Activated T-cell treated with anti-CD3 and anti-CD28 coated beads, Interleukin-2, amount 50 U/mL, for 4 hours (primary cell): Measurements from ENCODE around the gene GLP2R. TPM values are rescaled to one million over a fixed set of nuclear protein-coding genes. Genes with fewer than 3 reads are reported as not detected.

Experiments
- ATAC-seq, 2 donors: fragments of 200-7000 bp; cut with Tn5 transposase; one replicate each; pipeline ENCODE4 v1.10.0; 2021
- DNase-seq: peaks from one replicate; pipeline ENCODE4 v3.0.0-alpha.2; 2020
- H3K27me3 Mint-ChIP-seq: one replicate; pipeline ENCODE4 v1.8.0; 2021; ENCODE audit warnings: low read depth, mixed read lengths
- H3K36me3 Mint-ChIP-seq: one replicate; pipeline ENCODE4 v1.8.0; 2022; ENCODE audit warnings: mixed read lengths; ENCODE audit not compliant: insufficient read depth
- H3K4me1 Mint-ChIP-seq: one replicate; pipeline ENCODE4 v1.8.0; 2021; ENCODE audit warnings: low read depth, mixed read lengths
- H3K4me3 Mint-ChIP-seq: one replicate; pipeline ENCODE4 v1.8.0; 2021; ENCODE audit warnings: mild to moderate bottlenecking, moderate library complexity, mixed read lengths
- H3K9me3 Mint-ChIP-seq: one replicate; pipeline ENCODE4 v1.8.0; 2021; ENCODE audit warnings: mixed read lengths
- total RNA-seq, 3 donors: library from RNA; stranded (reverse); gene quantifications; one replicate each; pipeline ENCODE4 v1.2.1, GENCODE V29; 2021

The GLP2R gene
- total RNA-seq, 3 donors from 2014 or later = not detected

GRCh38 chr17:9924735-9925191 lies 99.0 kb downstream of the GLP2R start:
- Mint-ChIP-seq H3K4me1 (peaks cover 2% of the 10 kb centered on the region), H3K4me3 (no peak overlapping the region), H3K36me3 (no peaks in the 10 kb centered on the region), H3K27me3 (no peaks in the 10 kb centered on the region), H3K9me3 (no peaks in the 10 kb centered on the region)
- ATAC-seq = peak in 1 of 2 donors; percentile 62
- no peak for DNase-seq

GRCh38 chr17:9925457-9925856 lies 99.7 kb downstream of the GLP2R start:
- H3K36me3 Mint-ChIP-seq = no peaks in the 10 kb centered on the region
- no peak for ATAC-seq

GRCh38 chr17:9926150-9926804 lies 100.6 kb downstream of the GLP2R start:
- peaks cover 2% of the 10 kb centered on the region for H3K4me1 Mint-ChIP-seq
- no peak for DNase-seq
- no peaks in the 10 kb centered on the region for H3K9me3 Mint-ChIP-seq
- H3K4me3 Mint-ChIP-seq = no peak overlapping the region
- no peak for ATAC-seq
- H3K36me3 Mint-ChIP-seq = no peaks in the 10 kb centered on the region
- no peaks in the 10 kb centered on the region for H3K27me3 Mint-ChIP-seq

More at GRCh38 chr17:9925457-9925856, 99.7 kb downstream of the GLP2R start:
- peaks cover 2% of the 10 kb centered on the region for H3K4me1 Mint-ChIP-seq
- no peaks in the 10 kb centered on the region for H3K27me3 Mint-ChIP-seq
- no peaks in the 10 kb centered on the region for H3K9me3 Mint-ChIP-seq
- DNase-seq = no peak
- no peak overlapping the region for H3K4me3 Mint-ChIP-seq

GRCh38 chr17:9928601-9929333 lies 103.0 kb downstream of the GLP2R start:
- no peak for ATAC-seq
- H3K9me3 Mint-ChIP-seq = no peaks in the 10 kb centered on the region
- no peaks in the 10 kb centered on the region for H3K36me3 Mint-ChIP-seq
- DNase-seq = no peak
- H3K27me3 Mint-ChIP-seq = no peaks in the 10 kb centered on the region
- H3K4me3 Mint-ChIP-seq = no peak overlapping the region
- H3K4me1 Mint-ChIP-seq = peaks cover 2% of the 10 kb centered on the region

GRCh38 chr17:9929871-9930270 lies 104.1 kb downstream of the GLP2R start:
- Mint-ChIP-seq H3K9me3 (no peaks in the 10 kb centered on the region), H3K4me3 (no peak overlapping the region), H3K27me3 (no peaks in the 10 kb centered on the region), H3K36me3 (no peaks in the 10 kb centered on the region), H3K4me1 (no peaks in the 10 kb centered on the region)
- ATAC-seq = no peak
- DNase-seq = no peak

- no peak for ATAC-seq
- Mint-ChIP-seq H3K4me1 (no peaks in the 10 kb centered on the region), H3K4me3 (no peak overlapping the region), H3K9me3 (no peaks in the 10 kb centered on the region), H3K27me3 (no peaks in the 10 kb centered on the region), H3K36me3 (no peaks in the 10 kb centered on the region)
- DNase-seq = no peak
These were observed 105.5 kb downstream of the GLP2R start for GRCh38 chr17:9931144-9931741.

- Mint-ChIP-seq H3K4me1 (no peaks in the 10 kb centered on the region), H3K4me3 (no peak overlapping the region), H3K36me3 (no peaks in the 10 kb centered on the region), H3K9me3 (no peaks in the 10 kb centered on the region), H3K27me3 (no peaks in the 10 kb centered on the region)
- no peak for DNase-seq
- ATAC-seq = no peak
These were observed 106.8 kb downstream of the GLP2R start for GRCh38 chr17:9932491-9932890.

- Mint-ChIP-seq H3K9me3 (no peaks in the 10 kb centered on the region), H3K27me3 (no peaks in the 10 kb centered on the region)
These were observed 108.6 kb downstream of the GLP2R start for GRCh38 chr17:9934331-9934730.

GRCh38 chr17:9935408-9935807 lies 109.7 kb downstream of the GLP2R start:
- H3K9me3 Mint-ChIP-seq = no peaks in the 10 kb centered on the region
- DNase-seq (no peak), ATAC-seq (no peak)
- peaks cover under 1% of the 10 kb centered on the region for H3K36me3 Mint-ChIP-seq
- no peaks in the 10 kb centered on the region for H3K4me1 Mint-ChIP-seq
- H3K4me3 Mint-ChIP-seq = no peak overlapping the region
- H3K27me3 Mint-ChIP-seq = no peaks in the 10 kb centered on the region

More at GRCh38 chr17:9934331-9934730, 108.6 kb downstream of the GLP2R start:
- Mint-ChIP-seq H3K4me1 (no peaks in the 10 kb centered on the region), H3K36me3 (no peaks in the 10 kb centered on the region), H3K4me3 (no peak overlapping the region)
- DNase-seq (no peak), ATAC-seq (no peak)

GRCh38 chr17:9936095-9936494 lies 110.4 kb downstream of the GLP2R start:
- Mint-ChIP-seq H3K4me1 (no peaks in the 10 kb centered on the region), H3K27me3 (no peaks in the 10 kb centered on the region), H3K9me3 (no peaks in the 10 kb centered on the region), H3K36me3 (peaks cover 2% of the 10 kb centered on the region), H3K4me3 (no peak overlapping the region)
- ATAC-seq = no peak
- no peak for DNase-seq

- Mint-ChIP-seq H3K4me3 (no peak overlapping the region), H3K9me3 (no peaks in the 10 kb centered on the region), H3K4me1 (no peaks in the 10 kb centered on the region), H3K36me3 (peaks cover 2% of the 10 kb centered on the region), H3K27me3 (no peaks in the 10 kb centered on the region)
- ATAC-seq (no peak), DNase-seq (no peak)
These were observed 111.6 kb downstream of the GLP2R start for GRCh38 chr17:9937241-9937761.

GRCh38 chr17:9937901-9938300 lies 112.2 kb downstream of the GLP2R start:
- H3K4me3 Mint-ChIP-seq = no peak overlapping the region
- no peaks in the 10 kb centered on the region for H3K4me1 Mint-ChIP-seq
- ATAC-seq (no peak), DNase-seq (no peak)
- H3K9me3 Mint-ChIP-seq = no peaks in the 10 kb centered on the region
- H3K36me3 Mint-ChIP-seq = peaks cover 2% of the 10 kb centered on the region
- H3K27me3 Mint-ChIP-seq = no peaks in the 10 kb centered on the region

- ATAC-seq (no peak), DNase-seq (no peak)
- Mint-ChIP-seq H3K27me3 (no peaks in the 10 kb centered on the region), H3K4me3 (no peak overlapping the region), H3K4me1 (no peaks in the 10 kb centered on the region), H3K36me3 (peaks cover 2% of the 10 kb centered on the region), H3K9me3 (no peaks in the 10 kb centered on the region)
These were observed 113.0 kb downstream of the GLP2R start for GRCh38 chr17:9938764-9939163.

- no peak overlapping the region for H3K4me3 Mint-ChIP-seq
These were observed 115.1 kb downstream of the GLP2R start for GRCh38 chr17:9940841-9941240.

More at GRCh38 chr17:9940841-9941240, 115.1 kb downstream of the GLP2R start:
- Mint-ChIP-seq H3K27me3 (no peaks in the 10 kb centered on the region), H3K4me1 (no peaks in the 10 kb centered on the region), H3K9me3 (no peaks in the 10 kb centered on the region), H3K36me3 (peaks cover 2% of the 10 kb centered on the region)
- no peak for ATAC-seq
- DNase-seq = no peak
